ENCODE data around the gene PLEKHM1. TPM values are rescaled to one million over a fixed set of nuclear protein-coding genes. Genes with fewer than 3 reads are reported as not detected.

The PLEKHM1 gene
- total RNA-seq, 1 donor from 2014 or later: 69.6 TPM

DNA sequence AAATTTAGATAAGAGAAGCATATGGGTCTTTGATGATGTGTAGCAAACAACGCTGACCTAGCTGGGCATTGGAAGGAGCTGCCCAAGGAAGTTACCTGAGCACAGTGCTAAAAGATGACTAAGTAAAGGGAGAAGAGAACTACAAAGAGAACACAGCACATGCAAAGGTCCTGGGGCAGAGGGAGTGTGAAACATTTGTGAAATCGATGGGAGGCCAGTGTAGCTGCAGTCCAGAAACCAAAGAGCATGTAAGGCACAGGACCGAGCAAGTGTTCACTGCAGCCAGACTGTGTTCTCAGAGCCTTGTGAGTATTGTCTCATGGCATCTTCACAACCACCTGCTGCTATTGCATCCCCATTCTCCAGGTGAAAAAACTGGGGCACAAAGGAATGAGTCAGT is 102.8 kb downstream of the PLEKHM1 start:
- Histone ChIP-seq H3K27ac (no peak overlapping the region), H3K9me3 (no peaks in the 10 kb centered on the region), H3K4me1 (peaks cover 7% of the 10 kb centered on the region), H3K27me3 (ENCODE audit: low read depth) (no peaks in the 10 kb centered on the region), H3K36me3 (no peaks in the 10 kb centered on the region), H3K4me3 (no peak overlapping the region)
- intact Hi-C loops (cut with DNase I): no loop called here
- no peak for DNase-seq
- TF ChIP-seq, protein P1, sequence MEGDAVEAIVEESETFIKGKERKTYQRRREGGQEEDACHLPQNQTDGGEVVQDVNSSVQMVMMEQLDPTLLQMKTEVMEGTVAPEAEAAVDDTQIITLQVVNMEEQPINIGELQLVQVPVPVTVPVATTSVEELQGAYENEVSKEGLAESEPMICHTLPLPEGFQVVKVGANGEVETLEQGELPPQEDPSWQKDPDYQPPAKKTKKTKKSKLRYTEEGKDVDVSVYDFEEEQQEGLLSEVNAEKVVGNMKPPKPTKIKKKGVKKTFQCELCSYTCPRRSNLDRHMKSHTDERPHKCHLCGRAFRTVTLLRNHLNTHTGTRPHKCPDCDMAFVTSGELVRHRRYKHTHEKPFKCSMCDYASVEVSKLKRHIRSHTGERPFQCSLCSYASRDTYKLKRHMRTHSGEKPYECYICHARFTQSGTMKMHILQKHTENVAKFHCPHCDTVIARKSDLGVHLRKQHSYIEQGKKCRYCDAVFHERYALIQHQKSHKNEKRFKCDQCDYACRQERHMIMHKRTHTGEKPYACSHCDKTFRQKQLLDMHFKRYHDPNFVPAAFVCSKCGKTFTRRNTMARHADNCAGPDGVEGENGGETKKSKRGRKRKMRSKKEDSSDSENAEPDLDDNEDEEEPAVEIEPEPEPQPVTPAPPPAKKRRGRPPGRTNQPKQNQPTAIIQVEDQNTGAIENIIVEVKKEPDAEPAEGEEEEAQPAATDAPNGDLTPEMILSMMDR (IDR thresholded peaks at IDR 0.05): no peak
- ATAC-seq: no peak

DNA sequence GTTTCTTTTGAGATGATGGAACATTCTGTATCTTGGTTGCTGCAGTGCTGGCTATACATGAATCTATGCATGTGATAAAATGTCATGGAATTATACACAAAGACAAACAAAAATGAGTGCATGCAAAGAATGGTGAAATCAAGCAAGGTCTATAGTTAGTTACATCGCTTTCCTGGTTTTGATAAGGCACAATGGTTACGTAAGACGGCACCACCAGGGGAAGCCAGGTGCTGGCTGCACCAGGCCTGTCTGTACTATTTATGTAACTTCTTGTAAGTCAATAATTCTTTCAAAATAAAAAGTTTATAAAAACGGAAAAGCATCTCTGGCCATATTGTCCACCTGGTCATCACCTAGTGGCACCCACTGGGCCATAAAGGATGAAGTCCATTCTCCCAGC is 104.3 kb downstream of the PLEKHM1 start:
- H3K27ac ChIP-seq: no peak overlapping the region
- H3K9me3 ChIP-seq: no peaks in the 10 kb centered on the region
- no peak for DNase-seq
- TF ChIP-seq, protein P1 (IDR thresholded peaks at IDR 0.05): no peak
- H3K36me3 ChIP-seq: no peaks in the 10 kb centered on the region
- ATAC-seq: peak in 1 of 2 donors; percentile 47
- intact Hi-C loops (cut with DNase I): no loop called here
- no peaks in the 10 kb centered on the region for H3K27me3 ChIP-seq (ENCODE audit: low read depth)
- H3K4me3 ChIP-seq: no peak overlapping the region
- peaks cover 7% of the 10 kb centered on the region for H3K4me1 ChIP-seq

Other genes with a start within 250 kb of the PLEKHM1 start
- gene SPATA32, start 228.6 kb downstream of the PLEKHM1 start, total RNA-seq: not detected
- 9.3 TPM for gene MAP3K14, start 173.7 kb downstream of the PLEKHM1 start, total RNA-seq
- gene ARHGAP27, start 57.9 kb downstream of the PLEKHM1 start, total RNA-seq: 71.0 TPM

Measured in lower lobe of right lung (tissue), 2 donors.